ENCODE data around the gene HABP4. TPM values are rescaled to one million over a fixed set of nuclear protein-coding genes. Genes with fewer than 3 reads are reported as not detected.

Gene HABP4
- total RNA-seq, 1 experiment from 2014 or later, result 11.6 TPM

DNA sequence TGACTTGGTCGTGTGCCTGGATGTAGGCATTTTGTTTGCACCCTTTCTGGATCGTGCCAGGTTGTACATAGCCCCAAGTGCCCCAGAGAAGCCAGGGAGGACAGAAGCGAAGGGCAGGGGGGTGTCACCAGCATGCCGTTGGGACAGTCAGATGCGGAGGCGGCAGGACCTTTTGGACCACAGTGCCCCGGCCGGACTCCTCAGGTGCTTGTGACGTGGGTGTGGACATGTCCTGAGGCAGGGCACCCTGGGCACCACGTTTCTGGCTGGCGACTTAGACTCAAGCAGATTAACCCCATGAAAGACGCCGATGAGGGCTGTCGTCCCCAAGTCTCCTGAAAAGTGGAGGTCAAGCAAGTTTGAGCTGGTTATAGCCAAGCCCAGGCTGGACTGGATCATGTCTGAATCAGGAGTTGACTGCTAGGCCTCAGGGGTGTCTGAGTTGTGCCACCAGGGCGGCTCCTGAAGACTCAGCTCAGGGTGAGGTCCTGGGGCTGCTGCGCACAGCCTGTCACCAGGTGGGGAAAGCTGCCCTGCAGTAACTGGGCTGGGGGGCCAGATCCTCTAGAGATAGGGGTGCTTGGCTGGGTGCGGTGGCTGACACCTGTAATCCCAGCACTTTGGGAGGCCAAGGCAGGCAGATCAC is 42.0 kb downstream of the HABP4 start:
- ChIA-PET CTCF (no interaction called here), POLR2A (ENCODE audit: low non-redundant PET) (interaction anchor here (1.0 kb wide), 1 partner anchor 13 kb away, joined by 3 read pairs; no protein-coding TSS in a partner anchor)
- Histone ChIP-seq H3K4me1 (ENCODE audit: insufficient read depth, low read length, poor library complexity, severe bottlenecking) (no peaks in the 10 kb centered on the region), H3K9me3 (ENCODE audit: low read depth, low read length, poor library complexity, severe bottlenecking) (no peaks in the 10 kb centered on the region), H3K4me3 (ENCODE audit: low read depth, low read length, poor library complexity, severe bottlenecking) (no peak overlapping the region), H3K27me3 (replicated peaks; ENCODE audit: insufficient read depth, low read depth, low read length, poor library complexity) (no peaks in the 10 kb centered on the region), H3K27ac (ENCODE audit: low read depth, low read length, poor library complexity, severe bottlenecking) (no peak overlapping the region), H3K36me3 (ENCODE audit: insufficient read depth, low read length, poor library complexity, severe bottlenecking) (no peaks in the 10 kb centered on the region)
- BruUV-seq (replicated peaks), result no TSS peak
- TF ChIP-seq EZH2 (IDR thresholded peaks at IDR 0.05; ENCODE audit: borderline replicate concordance, low read depth, low read length, poor library complexity, severe bottlenecking), result no peak
- TF ChIP-seq, protein P1, sequence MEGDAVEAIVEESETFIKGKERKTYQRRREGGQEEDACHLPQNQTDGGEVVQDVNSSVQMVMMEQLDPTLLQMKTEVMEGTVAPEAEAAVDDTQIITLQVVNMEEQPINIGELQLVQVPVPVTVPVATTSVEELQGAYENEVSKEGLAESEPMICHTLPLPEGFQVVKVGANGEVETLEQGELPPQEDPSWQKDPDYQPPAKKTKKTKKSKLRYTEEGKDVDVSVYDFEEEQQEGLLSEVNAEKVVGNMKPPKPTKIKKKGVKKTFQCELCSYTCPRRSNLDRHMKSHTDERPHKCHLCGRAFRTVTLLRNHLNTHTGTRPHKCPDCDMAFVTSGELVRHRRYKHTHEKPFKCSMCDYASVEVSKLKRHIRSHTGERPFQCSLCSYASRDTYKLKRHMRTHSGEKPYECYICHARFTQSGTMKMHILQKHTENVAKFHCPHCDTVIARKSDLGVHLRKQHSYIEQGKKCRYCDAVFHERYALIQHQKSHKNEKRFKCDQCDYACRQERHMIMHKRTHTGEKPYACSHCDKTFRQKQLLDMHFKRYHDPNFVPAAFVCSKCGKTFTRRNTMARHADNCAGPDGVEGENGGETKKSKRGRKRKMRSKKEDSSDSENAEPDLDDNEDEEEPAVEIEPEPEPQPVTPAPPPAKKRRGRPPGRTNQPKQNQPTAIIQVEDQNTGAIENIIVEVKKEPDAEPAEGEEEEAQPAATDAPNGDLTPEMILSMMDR (conservative IDR thresholded peaks at IDR 0.05; ENCODE audit: low read depth, low read length), result no peak
- no peak for DNase-seq (ENCODE audit: low spot score)
- intact Hi-C loops (cut with micrococcal nuclease; ENCODE audit: unreplicated experiment), result no loop called here

DNA sequence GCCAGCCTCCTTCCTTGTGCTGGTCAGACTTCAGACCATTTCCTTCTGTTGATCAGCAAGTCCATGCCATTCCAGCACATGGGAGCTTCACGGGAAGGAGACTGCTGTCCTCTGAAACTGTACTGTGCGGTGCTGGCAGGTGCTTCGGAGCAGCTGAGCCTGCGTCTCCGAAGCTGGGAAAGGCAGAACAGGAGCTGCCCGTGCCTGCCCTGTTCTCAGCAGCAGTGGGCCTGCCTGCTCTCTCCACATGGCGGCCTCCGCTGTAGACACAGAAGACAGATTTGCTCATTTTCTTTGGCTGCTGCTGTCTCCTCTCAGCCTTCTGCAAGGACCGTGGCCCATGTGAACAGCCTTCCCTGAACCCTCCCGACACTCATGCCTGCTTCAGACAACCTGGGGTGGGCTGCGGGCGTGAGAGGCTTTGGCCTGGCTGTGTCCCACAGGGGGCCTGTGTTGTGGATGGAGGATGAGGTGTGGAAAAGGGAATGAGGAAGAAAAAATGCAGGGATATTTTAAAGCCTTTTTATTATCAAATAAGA is 43.1 kb downstream of the HABP4 start:
- intact Hi-C loops (cut with micrococcal nuclease; ENCODE audit: unreplicated experiment), result no loop called here
- H3K4me3 ChIP-seq (ENCODE audit: low read depth, low read length, poor library complexity, severe bottlenecking), result no peak overlapping the region
- H3K4me1 ChIP-seq (ENCODE audit: insufficient read depth, low read length, poor library complexity, severe bottlenecking), result no peaks in the 10 kb centered on the region
- H3K9me3 ChIP-seq (ENCODE audit: low read depth, low read length, poor library complexity, severe bottlenecking), result no peaks in the 10 kb centered on the region
- ChIA-PET CTCF (no interaction called here), POLR2A (ENCODE audit: low non-redundant PET) (interaction anchor here (1.0 kb wide), 1 partner anchor 12 kb away, joined by 3 read pairs; no protein-coding TSS in a partner anchor)
- H3K36me3 ChIP-seq (ENCODE audit: insufficient read depth, low read length, poor library complexity, severe bottlenecking), result no peaks in the 10 kb centered on the region
- no peak for DNase-seq (ENCODE audit: low spot score)
- TF ChIP-seq EZH2 (IDR thresholded peaks at IDR 0.05; ENCODE audit: borderline replicate concordance, low read depth, low read length, poor library complexity, severe bottlenecking), result no peak
- TF ChIP-seq, protein P1 (conservative IDR thresholded peaks at IDR 0.05; ENCODE audit: low read depth, low read length), result no peak
- BruUV-seq (replicated peaks), result no TSS peak
- H3K27me3 ChIP-seq (replicated peaks; ENCODE audit: insufficient read depth, low read depth, low read length, poor library complexity), result no peaks in the 10 kb centered on the region
- no peak overlapping the region for H3K27ac ChIP-seq (ENCODE audit: low read depth, low read length, poor library complexity, severe bottlenecking)

DNA sequence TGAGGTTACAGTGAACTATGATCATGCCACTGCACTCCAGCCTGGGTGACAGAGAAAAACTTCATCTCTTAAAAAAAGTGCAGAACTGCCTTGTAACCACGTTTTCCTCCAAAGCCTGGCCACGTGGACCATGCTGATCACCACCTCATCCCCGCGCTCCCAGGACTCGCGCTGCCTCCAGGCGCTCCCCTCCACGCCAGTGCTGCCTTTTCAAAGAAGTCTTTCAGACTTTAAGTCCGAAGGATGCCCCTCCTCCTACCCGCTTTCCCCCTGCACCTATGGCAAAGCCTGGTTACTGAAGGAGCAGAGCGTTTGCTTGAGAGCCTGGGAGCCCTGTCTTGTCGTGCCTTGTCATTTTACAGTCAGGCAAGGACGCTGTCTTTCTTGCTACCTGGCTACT is 43.8 kb downstream of the HABP4 start:
- Histone ChIP-seq H3K27ac (ENCODE audit: low read depth, low read length, poor library complexity, severe bottlenecking) (no peak overlapping the region), H3K27me3 (replicated peaks; ENCODE audit: insufficient read depth, low read depth, low read length, poor library complexity) (no peaks in the 10 kb centered on the region), H3K4me3 (ENCODE audit: low read depth, low read length, poor library complexity, severe bottlenecking) (no peak overlapping the region), H3K9me3 (ENCODE audit: low read depth, low read length, poor library complexity, severe bottlenecking) (no peaks in the 10 kb centered on the region), H3K4me1 (ENCODE audit: insufficient read depth, low read length, poor library complexity, severe bottlenecking) (no peaks in the 10 kb centered on the region), H3K36me3 (ENCODE audit: insufficient read depth, low read length, poor library complexity, severe bottlenecking) (no peaks in the 10 kb centered on the region)
- POLR2A ChIA-PET (ENCODE audit: low non-redundant PET), result interaction anchor here (0.6 kb wide), 1 partner anchor 446 kb away, joined by 3 read pairs; no protein-coding TSS in a partner anchor
- DNase-seq (ENCODE audit: low spot score), result no peak
- CTCF ChIA-PET, result no interaction called here
- no TSS peak for BruUV-seq (replicated peaks)
- intact Hi-C loops (cut with micrococcal nuclease; ENCODE audit: unreplicated experiment), result no loop called here
- no peak for TF ChIP-seq EZH2 (IDR thresholded peaks at IDR 0.05; ENCODE audit: borderline replicate concordance, low read depth, low read length, poor library complexity, severe bottlenecking)
- TF ChIP-seq, protein P1 (conservative IDR thresholded peaks at IDR 0.05; ENCODE audit: low read depth, low read length), result no peak
